Dendritic cell treated with granulocyte-macrophage colony-stimulating factor and Interleukin-4, amounts not matched to agents 40 ng/mL and 50 ng/mL, for 4 days (primary cell): ENCODE measurements around the gene POLE4.
A peak's percentile ranks its signal among the peaks of the same experiment; 100 is the strongest.

Source experiments
- H3K27ac Mint-ChIP-seq: one replicate; pipeline ENCODE4 v1.8.0; 2022; ENCODE audit warnings: mild to moderate bottlenecking, mixed read lengths
- H3K27me3 Mint-ChIP-seq: one replicate; pipeline ENCODE4 v1.8.0; 2022; ENCODE audit warnings: mild to moderate bottlenecking, mixed read lengths
- H3K36me3 Mint-ChIP-seq: one replicate; pipeline ENCODE4 v1.8.0; 2022; ENCODE audit warnings: low read depth, mixed read lengths
- H3K4me1 Mint-ChIP-seq: one replicate; pipeline ENCODE4 v1.8.0; 2022; ENCODE audit warnings: low read depth, mixed read lengths
- H3K4me3 Mint-ChIP-seq: one replicate; pipeline ENCODE4 v1.8.0; 2022; ENCODE audit warnings: mild to moderate bottlenecking, moderate library complexity, mixed read lengths
- H3K9me3 Mint-ChIP-seq: one replicate; pipeline ENCODE4 v1.8.0; 2022; ENCODE audit warnings: mixed read lengths
- intact Hi-C: fragments of 100-400 bp; cut with micrococcal nuclease; formaldehyde crosslinking; loops from one replicate; pipeline ENCODE4 v1.15.0; 2022

The POLE4 gene, protein sequence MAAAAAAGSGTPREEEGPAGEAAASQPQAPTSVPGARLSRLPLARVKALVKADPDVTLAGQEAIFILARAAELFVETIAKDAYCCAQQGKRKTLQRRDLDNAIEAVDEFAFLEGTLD

DNA sequence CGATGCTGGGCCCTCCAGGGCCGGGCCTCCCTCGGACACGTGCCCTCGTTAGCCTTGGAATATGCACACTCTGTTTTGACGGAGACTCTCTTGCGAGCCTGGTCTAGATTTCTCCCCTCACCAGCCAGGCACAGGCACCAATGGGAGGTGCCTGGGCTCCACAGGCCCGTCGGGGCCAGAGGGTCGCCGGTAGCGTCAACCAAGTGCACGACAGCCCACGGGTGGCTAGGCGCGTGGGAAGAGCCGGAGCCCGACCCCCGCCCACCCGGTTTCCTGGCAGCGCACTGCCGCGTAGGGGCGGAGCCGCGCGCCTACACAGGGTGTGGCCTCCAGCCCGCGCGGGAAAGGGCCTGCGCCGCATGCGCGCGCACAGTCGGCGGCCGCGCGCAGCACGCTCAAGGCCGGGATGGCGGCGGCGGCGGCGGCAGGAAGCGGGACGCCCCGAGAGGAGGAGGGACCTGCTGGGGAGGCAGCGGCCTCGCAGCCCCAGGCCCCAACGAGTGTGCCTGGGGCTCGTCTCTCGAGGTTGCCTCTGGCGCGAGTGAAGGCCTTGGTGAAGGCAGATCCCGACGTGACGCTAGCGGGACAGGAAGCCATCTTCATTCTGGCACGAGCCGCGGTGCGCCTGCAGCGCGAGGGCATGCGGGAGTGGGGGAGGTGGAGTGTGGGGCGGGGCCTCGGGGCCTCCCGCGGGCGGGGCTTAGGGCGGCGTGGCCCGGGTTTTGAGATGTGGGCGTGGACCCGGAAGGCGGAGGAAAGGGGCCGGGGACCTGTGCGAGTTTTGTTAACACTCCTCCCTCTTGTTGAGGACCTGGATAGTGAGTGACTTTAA lies at the start of gene POLE4:
Gene POLE4, plus strand, starts transcription at position 370 of the 832 bp plus-strand sequence. Its CDS starts 37 bp downstream, at position 407.
- H3K27ac Mint-ChIP-seq = peak within 1 kb of the TSS; percentile 86
- H3K27me3 Mint-ChIP-seq = no peaks in the 10 kb centered on the region
- peaks cover 3% of the 10 kb centered on the region for H3K9me3 Mint-ChIP-seq
- H3K4me1 Mint-ChIP-seq = peaks cover 54% of the 10 kb centered on the region
- intact Hi-C loops = no loop called here
- H3K36me3 Mint-ChIP-seq = peaks cover 78% of the 10 kb centered on the region
- H3K4me3 Mint-ChIP-seq = peak within 1 kb of the TSS; percentile 68

DNA sequence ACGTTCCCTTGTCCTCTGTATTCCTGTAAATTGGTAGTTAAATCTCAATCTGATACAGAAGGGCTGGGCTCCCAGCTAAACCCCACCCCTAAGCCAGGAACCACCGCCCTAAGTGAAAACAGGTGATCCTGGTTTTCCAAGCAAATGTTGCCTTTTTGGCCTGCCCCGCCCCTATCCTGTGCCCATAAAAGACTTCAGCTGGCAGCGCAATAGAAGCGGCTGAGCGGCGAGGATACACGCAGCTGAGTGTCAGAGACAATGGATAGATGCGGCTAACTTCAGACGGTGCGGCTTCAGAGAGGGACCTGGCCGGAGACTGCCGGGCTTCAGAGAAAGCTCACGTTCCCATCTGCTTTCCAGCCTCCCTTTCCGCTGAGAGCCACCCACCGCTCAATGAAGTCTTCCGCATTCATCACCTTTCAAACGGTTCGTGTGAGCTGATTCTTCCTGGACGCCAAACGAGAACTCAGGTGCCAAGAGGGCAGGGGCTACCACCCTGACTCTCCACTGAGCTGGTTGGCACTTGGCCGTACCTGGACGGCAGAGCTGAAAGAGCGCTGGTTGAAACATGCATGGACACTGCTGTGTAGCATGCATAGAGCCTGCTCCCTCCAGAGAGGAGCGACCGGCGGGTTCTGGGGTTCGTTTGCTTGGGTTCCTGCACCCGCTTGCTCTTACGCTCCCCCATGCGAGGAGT lies 49.5 kb upstream of the POLE4 start:
- H3K27me3 Mint-ChIP-seq = peaks cover 25% of the 10 kb centered on the region
- peaks cover 5% of the 10 kb centered on the region for H3K4me1 Mint-ChIP-seq
- no peaks in the 10 kb centered on the region for H3K36me3 Mint-ChIP-seq
- intact Hi-C loops = no loop called here
- no peak overlapping the region for H3K27ac Mint-ChIP-seq
- H3K9me3 Mint-ChIP-seq = no peaks in the 10 kb centered on the region
- no peak overlapping the region for H3K4me3 Mint-ChIP-seq

DNA sequence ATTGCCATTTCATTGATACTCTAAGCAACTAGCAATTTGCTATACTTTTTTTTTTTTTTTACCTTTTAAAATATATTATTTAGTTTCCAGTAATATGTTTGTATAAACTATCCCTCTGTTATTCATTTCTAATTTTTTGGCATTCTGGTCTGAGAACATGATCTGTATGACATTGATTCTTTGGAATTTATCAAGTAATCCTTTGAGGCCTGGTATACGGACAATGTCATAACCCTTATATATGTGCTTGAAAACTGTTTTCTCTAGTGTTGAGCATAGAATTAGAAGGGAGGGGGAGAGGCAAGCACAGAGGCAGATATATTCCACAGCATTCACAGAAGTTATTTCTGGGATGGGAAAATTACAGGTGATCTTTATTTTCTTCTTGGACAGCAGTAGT lies 48.2 kb upstream of the POLE4 start:
- Mint-ChIP-seq H3K27ac (no peak overlapping the region), H3K9me3 (no peaks in the 10 kb centered on the region), H3K4me3 (no peak overlapping the region), H3K4me1 (peaks cover 5% of the 10 kb centered on the region), H3K27me3 (peaks cover 30% of the 10 kb centered on the region), H3K36me3 (no peaks in the 10 kb centered on the region)
- intact Hi-C loops = no loop called here

DNA sequence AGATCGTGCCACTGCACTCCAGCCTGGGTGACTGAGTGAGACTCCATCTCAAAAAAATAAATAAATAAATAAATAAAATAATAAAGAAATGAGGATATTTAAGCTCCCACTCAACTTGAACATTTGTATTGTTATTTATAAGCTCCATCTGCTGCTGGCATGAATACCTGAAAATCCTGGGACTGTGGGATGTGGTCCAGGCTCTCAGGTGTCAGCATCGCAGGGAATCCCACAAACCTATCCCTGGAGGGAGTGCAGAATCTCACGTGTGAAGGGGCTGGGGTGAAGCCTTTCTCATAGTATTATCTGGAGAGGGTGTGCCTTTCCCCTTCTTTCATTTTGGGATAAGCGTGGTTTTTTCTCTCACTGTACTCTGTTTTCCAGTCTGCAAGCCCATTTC lies 47.4 kb upstream of the POLE4 start:
- H3K36me3 Mint-ChIP-seq = no peaks in the 10 kb centered on the region
- no peak overlapping the region for H3K4me3 Mint-ChIP-seq
- H3K9me3 Mint-ChIP-seq = no peaks in the 10 kb centered on the region
- intact Hi-C loops = no loop called here
- H3K27me3 Mint-ChIP-seq = peaks cover 34% of the 10 kb centered on the region
- no peak overlapping the region for H3K27ac Mint-ChIP-seq
- peaks cover 7% of the 10 kb centered on the region for H3K4me1 Mint-ChIP-seq

DNA sequence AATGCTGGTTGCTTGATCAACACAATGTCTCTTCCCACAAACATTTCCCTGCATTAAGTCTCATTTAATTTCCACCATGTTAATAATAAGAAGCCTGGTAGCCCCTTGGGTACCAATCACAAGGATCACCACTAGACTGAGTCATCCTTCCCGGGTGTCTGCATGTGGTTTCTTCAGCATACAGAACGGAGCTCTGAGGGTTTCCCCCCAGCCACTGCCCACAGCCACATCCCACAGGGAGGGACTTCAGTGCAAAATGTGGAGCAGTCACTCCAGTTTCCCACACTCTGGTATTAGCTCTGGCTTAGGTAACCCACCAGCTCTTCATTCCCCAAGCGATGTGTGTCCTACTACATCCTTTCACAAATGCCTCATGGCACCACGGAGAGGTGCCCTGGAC lies 42.7 kb upstream of the POLE4 start:
- Mint-ChIP-seq H3K27me3 (peaks cover 31% of the 10 kb centered on the region), H3K4me1 (peaks cover 10% of the 10 kb centered on the region)

DNA sequence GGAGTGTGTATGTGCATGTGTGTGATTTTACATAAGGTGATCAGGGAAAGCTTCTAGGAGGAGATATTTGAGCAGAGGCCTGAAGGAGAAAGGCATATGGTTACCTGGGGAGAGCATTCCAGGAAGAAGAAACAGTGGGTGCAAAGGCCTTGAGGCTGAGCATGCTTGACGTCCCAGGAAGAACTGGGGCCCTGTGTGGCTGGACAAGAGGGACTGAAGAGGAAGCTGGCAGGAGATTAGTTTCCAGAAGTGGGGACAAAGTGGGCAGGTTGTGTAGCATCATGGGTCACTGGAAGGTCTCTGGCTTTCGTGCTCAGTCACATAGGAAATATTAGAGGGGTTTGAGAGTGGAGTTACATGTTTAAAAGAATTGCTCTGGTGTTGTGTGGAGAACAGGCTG lies 42.0 kb upstream of the POLE4 start:
- intact Hi-C loops = no loop called here

More for the DNA sequence above, 42.7 kb upstream of the POLE4 start:
- H3K9me3 Mint-ChIP-seq = no peaks in the 10 kb centered on the region
- H3K36me3 Mint-ChIP-seq = peaks cover under 1% of the 10 kb centered on the region
- intact Hi-C loops = no loop called here
- H3K4me3 Mint-ChIP-seq = no peak overlapping the region
- H3K27ac Mint-ChIP-seq = no peak overlapping the region

DNA sequence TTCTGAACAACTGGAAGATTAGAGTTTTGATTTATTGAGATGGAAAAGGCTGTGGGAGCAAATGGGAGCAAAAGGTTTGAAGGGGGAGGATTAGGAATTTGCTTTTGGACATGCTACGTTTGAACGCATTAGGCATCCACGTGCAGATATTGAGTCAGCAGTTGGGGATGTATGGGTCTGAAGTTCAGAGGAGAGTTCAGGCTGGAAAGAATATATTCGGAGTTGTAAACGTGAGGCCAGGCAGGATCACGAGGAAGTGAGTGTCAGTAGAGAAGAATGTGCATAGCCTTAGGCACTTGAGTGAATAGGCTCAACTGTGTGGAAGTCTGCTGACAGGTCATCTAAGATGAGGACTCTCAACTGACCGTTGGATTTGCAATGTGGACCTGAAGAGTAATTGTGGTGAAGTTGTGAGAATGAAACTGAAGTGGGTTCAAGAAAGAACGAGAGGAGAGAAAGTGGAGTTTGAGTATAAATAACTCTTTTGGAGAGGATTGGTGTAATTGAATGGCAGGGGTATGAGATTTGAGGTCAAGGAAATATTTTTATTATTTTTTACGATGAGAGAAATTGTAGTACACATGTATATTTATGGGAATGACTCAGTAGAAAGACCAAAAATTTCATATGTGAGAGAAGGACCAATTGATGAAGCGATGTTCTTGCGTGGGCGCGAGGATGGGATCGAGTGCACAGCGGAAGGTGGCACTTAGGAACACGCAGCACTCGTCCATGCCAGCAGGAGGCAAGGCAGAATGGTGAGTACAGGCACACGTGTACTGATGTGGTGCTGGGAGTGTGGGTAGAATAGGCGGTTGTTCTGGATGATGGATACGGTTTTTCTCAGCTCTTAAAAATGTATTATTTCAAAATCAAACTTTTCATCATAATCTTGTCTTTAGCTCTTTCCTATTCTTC lies 40.5 kb upstream of the POLE4 start:
- peaks cover 35% of the 10 kb centered on the region for H3K27me3 Mint-ChIP-seq
- no peak overlapping the region for H3K4me3 Mint-ChIP-seq
- no peak overlapping the region for H3K27ac Mint-ChIP-seq
- peaks cover 10% of the 10 kb centered on the region for H3K36me3 Mint-ChIP-seq
- peaks cover 26% of the 10 kb centered on the region for H3K4me1 Mint-ChIP-seq
- peaks cover 10% of the 10 kb centered on the region for H3K9me3 Mint-ChIP-seq
- intact Hi-C loops = no loop called here

More for the DNA sequence above, 42.0 kb upstream of the POLE4 start:
- no peak overlapping the region for H3K27ac Mint-ChIP-seq
- H3K4me3 Mint-ChIP-seq = no peak overlapping the region
- H3K36me3 Mint-ChIP-seq = peaks cover 7% of the 10 kb centered on the region
- H3K9me3 Mint-ChIP-seq = peaks cover 6% of the 10 kb centered on the region
- peaks cover 15% of the 10 kb centered on the region for H3K4me1 Mint-ChIP-seq
- peaks cover 35% of the 10 kb centered on the region for H3K27me3 Mint-ChIP-seq

DNA sequence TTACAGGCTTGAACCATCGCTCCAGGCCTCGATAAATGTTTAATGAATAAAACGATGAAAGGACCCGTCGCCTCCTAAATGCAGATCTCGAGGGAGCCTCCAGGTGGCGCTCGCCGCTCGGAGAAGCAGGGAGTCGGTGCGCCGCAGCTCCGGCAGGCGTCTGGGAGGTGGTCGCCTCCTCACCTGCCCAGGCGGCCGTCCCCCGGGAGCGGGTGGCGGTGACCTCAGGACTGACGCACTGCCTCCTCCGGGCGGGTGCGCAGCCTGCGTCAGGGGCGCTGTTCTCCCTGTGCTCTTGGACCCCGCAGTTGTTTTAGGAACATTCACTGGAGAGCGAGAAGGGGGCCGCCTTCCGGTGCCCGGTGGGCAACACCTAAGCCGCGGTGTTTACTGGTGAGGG lies 38.6 kb upstream of the POLE4 start:
- H3K4me3 Mint-ChIP-seq = peak overlapping the region; percentile 51
- H3K4me1 Mint-ChIP-seq = peaks cover 43% of the 10 kb centered on the region
- intact Hi-C loops = loop anchor here (1.0 to 10.0 kb wide), 2 partner anchors 115 to 484 kb away; no protein-coding TSS in a partner anchor
- H3K27ac Mint-ChIP-seq = no peak overlapping the region
- peaks cover 30% of the 10 kb centered on the region for H3K27me3 Mint-ChIP-seq
- peaks cover 10% of the 10 kb centered on the region for H3K36me3 Mint-ChIP-seq
- H3K9me3 Mint-ChIP-seq = peaks cover 10% of the 10 kb centered on the region

DNA sequence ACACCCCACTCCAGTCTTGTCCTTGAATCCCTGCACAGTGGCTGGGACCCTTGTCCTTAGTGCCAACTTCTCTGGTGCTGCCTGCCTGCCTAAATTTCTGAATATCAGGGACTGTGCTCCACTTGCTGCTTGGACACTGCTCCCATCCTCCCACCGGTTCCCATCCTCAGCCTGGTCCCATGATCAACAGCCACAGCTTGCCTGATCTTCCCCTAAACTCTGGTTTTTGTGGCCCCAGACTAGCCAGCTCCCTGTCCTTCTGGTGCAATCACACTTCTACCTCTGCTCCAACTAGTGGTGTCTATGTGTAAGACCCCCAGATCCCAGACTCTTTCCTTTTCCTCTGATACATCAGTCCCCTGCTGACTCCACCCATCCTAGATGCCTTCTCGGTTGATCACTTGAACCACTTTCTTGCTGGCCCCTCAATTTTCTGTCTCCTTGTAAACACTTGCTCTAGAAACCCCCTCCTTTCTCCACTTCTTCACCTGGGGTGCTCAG lies 37.2 kb upstream of the POLE4 start:
- no peak overlapping the region for H3K4me3 Mint-ChIP-seq
- H3K9me3 Mint-ChIP-seq = peaks cover 10% of the 10 kb centered on the region
- H3K36me3 Mint-ChIP-seq = peaks cover 10% of the 10 kb centered on the region
- H3K27me3 Mint-ChIP-seq = peaks cover 24% of the 10 kb centered on the region
- H3K27ac Mint-ChIP-seq = no peak overlapping the region
- intact Hi-C loops = loop anchor here (10.0 kb wide), 1 partner anchor 114 kb away; no protein-coding TSS in a partner anchor
- peaks cover 47% of the 10 kb centered on the region for H3K4me1 Mint-ChIP-seq

DNA sequence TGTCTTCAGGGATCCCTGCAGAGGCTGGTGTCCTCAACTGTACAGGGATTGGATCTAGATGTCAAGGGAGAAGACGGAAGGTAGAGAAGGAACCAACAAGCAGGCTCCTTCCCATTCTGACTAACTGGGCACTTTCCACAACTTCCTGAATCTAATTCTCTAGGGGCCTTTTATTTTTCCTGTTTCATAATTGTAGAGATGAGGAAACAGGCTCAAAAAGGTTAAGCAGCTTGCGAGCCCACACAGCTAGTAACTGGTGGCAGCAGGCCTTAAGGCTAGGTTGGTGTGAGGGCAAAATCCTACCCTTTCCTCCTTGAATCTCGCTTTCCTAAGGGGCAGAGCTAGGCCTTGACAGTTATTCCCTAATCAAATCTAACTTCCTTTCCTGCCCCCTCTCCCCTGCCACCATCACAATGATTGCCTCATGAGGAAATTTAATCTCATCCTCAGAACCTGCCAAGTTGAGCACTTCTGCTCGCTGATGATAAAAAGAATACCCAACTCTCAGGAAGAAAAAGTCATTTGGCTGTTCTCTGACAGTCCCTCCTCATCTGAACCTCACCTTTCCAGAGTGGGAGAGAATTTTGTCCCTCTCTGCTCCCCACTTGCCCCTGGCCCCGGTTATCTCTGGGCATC lies 35.7 kb upstream of the POLE4 start:
- peak overlapping the region; percentile 71 for H3K27ac Mint-ChIP-seq
- H3K27me3 Mint-ChIP-seq = peaks cover 18% of the 10 kb centered on the region
- intact Hi-C loops = loop anchor here (10.0 kb wide), 1 partner anchor 112 kb away; no protein-coding TSS in a partner anchor
- peaks cover 42% of the 10 kb centered on the region for H3K4me1 Mint-ChIP-seq
- H3K36me3 Mint-ChIP-seq = peaks cover 22% of the 10 kb centered on the region
- H3K4me3 Mint-ChIP-seq = no peak overlapping the region
- peaks cover 10% of the 10 kb centered on the region for H3K9me3 Mint-ChIP-seq

DNA sequence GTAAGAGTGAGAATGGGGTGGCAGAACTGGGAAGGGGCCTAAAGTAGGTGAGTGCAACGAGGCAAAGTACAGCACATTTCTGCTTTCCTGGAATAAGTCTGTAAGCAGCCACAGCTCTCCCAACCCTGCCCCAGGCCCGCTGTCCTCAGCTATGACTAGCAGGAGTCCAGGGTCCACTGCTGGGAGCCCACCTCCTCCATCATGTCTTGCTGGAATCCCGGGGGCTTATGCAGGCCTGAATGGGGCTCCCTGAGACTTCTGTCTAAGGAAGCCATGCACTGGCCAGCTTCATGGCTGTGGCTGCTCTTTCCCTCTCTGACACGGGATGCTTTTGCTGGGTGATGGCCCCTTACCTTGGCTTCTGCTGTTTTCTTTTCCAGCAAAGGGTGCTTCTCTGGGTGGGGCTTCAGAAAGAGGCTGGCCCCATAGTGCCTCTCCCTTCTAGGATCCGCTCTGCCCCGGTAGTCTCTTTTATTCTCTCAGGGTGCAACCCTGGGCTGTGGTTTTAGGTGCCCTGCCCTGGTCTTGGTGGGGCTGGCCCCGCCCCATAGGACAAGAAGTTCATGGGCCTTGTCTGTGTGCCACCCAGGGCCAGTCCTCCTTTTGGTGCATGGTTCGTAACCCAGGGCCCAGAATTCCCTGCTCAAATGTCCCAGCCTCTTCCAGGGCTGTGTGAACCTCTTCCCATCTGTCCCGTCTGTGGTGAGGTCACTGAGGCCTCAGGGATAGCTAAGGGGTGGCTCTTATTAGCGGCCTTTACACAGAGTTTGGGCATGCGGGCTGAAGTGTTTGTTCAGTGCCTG lies 33.8 kb upstream of the POLE4 start:
- Mint-ChIP-seq H3K4me3 (no peak overlapping the region), H3K36me3 (peaks cover 37% of the 10 kb centered on the region), H3K9me3 (peaks cover 10% of the 10 kb centered on the region), H3K27ac (peak overlapping the region; percentile 54), H3K4me1 (peaks cover 42% of the 10 kb centered on the region), H3K27me3 (peaks cover 7% of the 10 kb centered on the region)
- intact Hi-C loops = loop anchor here (10.0 kb wide), 1 partner anchor 110 kb away; no protein-coding TSS in a partner anchor

DNA sequence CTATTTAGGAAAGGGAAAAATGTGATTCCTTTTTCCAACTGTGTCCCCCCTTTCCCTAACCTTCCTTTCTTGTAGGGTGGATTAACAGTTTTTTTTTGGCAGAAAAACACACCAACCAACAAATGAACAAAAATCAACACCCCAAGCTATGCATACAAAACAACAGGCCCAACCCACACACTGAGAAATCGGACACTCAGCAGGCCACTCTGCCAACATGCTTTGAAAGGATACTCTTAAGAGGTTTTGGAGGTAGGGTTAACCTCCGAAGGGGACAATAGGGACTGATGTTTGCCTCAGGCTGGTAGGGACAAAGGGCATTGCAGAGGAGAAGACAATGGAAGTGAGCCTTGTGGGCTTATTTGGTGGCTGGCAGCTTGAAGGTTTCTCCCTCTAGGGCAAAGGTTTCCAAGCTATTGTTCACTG lies 33.1 kb upstream of the POLE4 start:
- Mint-ChIP-seq H3K36me3 (peaks cover 44% of the 10 kb centered on the region), H3K27me3 (peaks cover 7% of the 10 kb centered on the region), H3K4me3 (no peak overlapping the region), H3K4me1 (peaks cover 42% of the 10 kb centered on the region), H3K9me3 (peaks cover 10% of the 10 kb centered on the region), H3K27ac (no peak overlapping the region)
- intact Hi-C loops = loop anchor here (10.0 kb wide), 1 partner anchor 109 kb away; no protein-coding TSS in a partner anchor
